HG02623 (cell line): Measurements from ENCODE around the gene COQ10B.
"Not testable (repeated sequence)": the region's sequence is repeated elsewhere in the genome, so short reads cannot be mapped to it uniquely, and the experiment has no call there.

Source experiments
- ATAC-seq: cut with Tn5 transposase; IDR thresholded peaks from one replicate; pipeline ENCODE4 v1.9.1; 2021; ENCODE audit warnings: moderate library complexity; ENCODE audit not compliant: unreplicated experiment

The COQ10B gene

GRCh38 chr2:197453123-197453913, at the start of gene COQ10B:
COQ10B (plus strand) TSS chr2:197453552; CDS start chr2:197453561, 9 bp downstream.
- peak; percentile 96 for ATAC-seq

GRCh38 chr2:197405582-197405981, 47.8 kb upstream of the COQ10B start:
- ATAC-seq, result no peak

- ATAC-seq, result no peak
Observed at GRCh38 chr2:197414039-197414438, 39.3 kb upstream of the COQ10B start.

GRCh38 chr2:197414515-197414914, 38.8 kb upstream of the COQ10B start:
- ATAC-seq, result no peak

GRCh38 chr2:197416268-197416667, 37.1 kb upstream of the COQ10B start:
- no peak for ATAC-seq

- ATAC-seq, result no peak
Observed at GRCh38 chr2:197419438-197419837, 33.9 kb upstream of the COQ10B start.

GRCh38 chr2:197423307-197423706, 30.0 kb upstream of the COQ10B start:
- no peak for ATAC-seq

- no peak for ATAC-seq
Observed at GRCh38 chr2:197425550-197425949, 27.8 kb upstream of the COQ10B start.

- ATAC-seq, result no peak
Observed at GRCh38 chr2:197426723-197427603, 26.4 kb upstream of the COQ10B start.

GRCh38 chr2:197427986-197428385, 25.4 kb upstream of the COQ10B start:
- no peak for ATAC-seq

- ATAC-seq, result no peak
Observed at GRCh38 chr2:197431858-197432257, 21.5 kb upstream of the COQ10B start.

- not testable (repeated sequence) for ATAC-seq
Observed at GRCh38 chr2:197432527-197432926, 20.8 kb upstream of the COQ10B start.

GRCh38 chr2:197433780-197434438, 19.4 kb upstream of the COQ10B start:
- ATAC-seq, result no peak

- ATAC-seq, result peak; percentile 91
Observed at GRCh38 chr2:197434541-197435513, 18.5 kb upstream of the COQ10B start, which contains the start of gene SF3B1. SF3B1 (minus strand) TSS chr2:197435028; CDS start chr2:197434999, 29 bp downstream.

- ATAC-seq, result no peak
Observed at GRCh38 chr2:197435598-197436420, 17.5 kb upstream of the COQ10B start.

- no peak for ATAC-seq
Observed at GRCh38 chr2:197437380-197437779, 16.0 kb upstream of the COQ10B start.

GRCh38 chr2:197442857-197443256, 10.5 kb upstream of the COQ10B start:
- no peak for ATAC-seq

GRCh38 chr2:197445746-197446145, 7.6 kb upstream of the COQ10B start:
- no peak for ATAC-seq

GRCh38 chr2:197446844-197447243, 6.5 kb upstream of the COQ10B start:
- ATAC-seq, result no peak
